Measurements from ENCODE around the gene NPC2.
"Not testable (repeated sequence)": the region's sequence is repeated elsewhere in the genome, so short reads cannot be mapped to it uniquely, and the experiment has no call there.

NPC2 gene

GRCh38 chr14:74464785-74465184 is 28.3 kb downstream of the NPC2 start:
- no peak for DNase-seq

DNA sequence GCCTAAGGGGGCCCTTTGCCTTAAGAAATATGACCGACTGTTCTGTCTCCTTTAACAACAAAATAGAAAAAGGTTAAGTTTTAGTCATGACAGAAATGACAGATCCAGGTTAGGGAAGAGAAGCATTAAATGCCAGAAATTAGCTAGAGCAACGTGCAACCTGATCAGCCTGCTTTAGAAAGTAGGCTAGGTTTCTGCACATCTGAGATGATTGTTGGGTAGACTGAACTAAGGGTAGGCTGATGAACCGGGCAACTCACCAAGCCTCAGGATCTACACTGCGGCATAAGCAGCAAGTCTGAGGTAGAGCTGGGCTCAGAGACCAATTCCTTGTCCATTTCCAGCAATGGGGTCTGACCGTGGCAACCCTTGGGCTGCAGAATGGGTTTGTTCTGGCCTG is 29.4 kb downstream of the NPC2 start:
- no peak for DNase-seq

DNA sequence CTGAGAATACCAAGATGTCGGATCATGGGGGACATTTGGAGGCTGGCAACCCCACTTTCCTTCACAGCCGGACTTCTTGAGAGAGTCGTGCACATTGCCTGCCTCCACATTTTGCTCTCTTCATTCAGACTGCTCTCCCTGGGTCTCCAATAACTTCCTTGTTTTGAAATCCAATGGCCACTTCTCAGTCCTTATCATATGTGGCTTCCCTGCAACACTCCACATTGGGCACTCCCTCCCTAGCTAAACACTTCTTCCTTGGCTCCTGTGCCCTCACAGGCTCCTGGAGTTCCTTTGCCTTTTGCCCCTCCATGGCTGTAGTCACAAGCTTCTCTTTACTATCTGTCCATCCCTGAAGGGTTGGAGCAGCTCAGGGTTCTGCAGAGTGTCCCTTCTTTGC is 30.1 kb downstream of the NPC2 start:
- no peak for DNase-seq

- no peak for DNase-seq
These were observed 33.1 kb downstream of the NPC2 start for GRCh38 chr14:74459976-74460375.

- peak; percentile 18 for DNase-seq
These were observed 33.7 kb downstream of the NPC2 start for GRCh38 chr14:74459289-74459946.

GRCh38 chr14:74457565-74457895 is 35.6 kb downstream of the NPC2 start:
- DNase-seq, result no peak

DNA sequence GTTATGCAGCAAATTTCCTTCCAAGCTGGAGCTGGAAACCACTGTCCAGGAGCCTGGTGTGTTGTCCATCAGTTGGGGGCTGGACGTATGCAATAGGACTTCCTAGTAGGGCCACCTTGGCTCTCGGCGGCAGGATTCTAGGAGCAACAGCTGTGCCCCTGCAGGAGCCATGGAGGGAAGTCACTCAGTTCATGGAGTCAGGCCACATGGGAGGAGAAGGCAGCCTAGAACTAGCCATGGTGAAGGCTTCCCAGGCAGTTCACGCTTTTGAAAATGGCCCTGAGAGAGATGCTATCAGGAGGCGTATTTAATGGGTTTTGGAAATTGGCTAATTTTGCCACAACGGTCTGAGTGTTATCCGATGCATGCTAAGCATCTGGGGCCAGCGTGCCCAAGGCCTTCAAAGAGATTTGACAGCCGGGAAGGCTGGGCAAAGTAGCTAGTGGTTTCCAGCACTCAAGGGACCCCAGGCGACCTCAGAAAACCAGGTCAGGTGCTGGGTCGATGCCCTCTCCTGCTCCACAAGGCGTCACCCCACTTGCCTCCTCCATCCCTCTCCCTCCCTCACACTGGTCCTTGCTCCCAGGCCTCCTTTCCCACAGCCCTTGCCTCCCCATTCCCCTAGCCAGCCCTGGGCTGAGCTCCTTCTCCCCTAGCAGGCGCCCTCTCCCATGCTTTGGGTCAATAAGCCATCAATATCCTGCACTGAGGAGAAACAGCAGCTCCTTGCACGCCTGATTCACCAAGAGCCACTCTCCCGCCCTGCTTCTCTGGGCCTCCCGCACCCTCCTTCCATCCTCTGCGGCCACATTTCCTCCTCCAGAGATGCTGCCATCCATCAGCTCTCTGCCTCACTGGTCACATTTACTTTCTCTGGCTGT is 36.2 kb downstream of the NPC2 start:
- DNase-seq, result no peak

DNA sequence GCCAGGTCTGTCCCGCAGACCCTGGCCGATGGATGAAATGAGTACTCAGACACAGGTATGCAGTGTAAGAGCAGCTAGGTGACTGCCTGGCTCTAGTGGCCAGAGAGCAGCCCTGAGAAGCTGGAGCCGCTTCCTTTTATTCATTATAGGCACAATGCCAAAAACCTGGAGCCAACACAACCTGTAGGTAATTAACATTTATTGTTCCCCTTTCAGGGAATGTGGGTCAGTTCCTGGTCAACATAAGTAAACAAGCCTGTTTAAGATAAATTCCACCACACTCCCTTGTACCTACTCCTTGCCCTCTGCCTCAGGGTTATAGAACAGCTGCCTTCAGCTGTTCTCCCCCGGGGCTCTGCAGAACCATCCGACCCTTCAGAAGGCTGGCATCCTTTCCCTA is 38.7 kb downstream of the NPC2 start:
- DNase-seq, result not testable (repeated sequence)

- no peak for DNase-seq
These were observed 48.2 kb downstream of the NPC2 start for GRCh38 chr14:74444866-74445265.

DNA sequence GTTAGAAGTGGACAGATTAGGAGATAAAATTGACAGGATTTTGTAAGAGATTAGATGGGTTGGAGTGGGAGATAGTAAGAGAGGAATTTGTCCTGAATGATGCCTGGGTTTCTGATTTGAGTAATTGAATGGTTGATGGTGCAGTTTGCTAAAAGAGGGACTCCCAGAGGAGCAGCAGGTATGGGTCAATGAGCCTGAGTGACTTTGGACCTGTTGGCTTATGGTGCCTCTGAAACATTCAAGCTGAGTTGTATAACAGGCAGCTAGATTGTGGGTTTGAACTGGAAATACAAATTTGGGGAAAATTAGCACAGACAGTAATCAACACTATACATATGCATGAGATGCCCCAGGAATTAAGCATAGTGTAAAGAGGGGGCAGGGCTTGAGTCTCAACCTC is 50.3 kb downstream of the NPC2 start:
- no peak for DNase-seq

DNA sequence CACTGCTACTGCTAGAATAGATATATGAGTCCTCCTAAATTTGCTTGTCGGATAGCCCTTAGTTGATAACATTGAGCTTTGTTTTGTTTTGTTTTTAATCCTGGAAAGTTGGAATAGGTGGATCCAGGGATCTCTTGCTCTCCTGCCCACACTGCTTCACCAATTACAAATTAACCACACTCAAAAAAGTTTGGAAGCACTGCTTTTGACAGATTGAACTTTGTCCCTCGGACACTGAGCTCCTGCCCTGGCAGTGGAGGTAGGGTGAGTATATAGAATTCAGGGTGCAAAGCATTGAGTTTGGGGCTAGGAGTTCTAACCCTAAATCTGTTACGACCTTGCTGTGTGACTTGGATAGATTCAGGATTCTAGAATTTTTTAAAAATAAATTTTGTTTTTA is 52.0 kb downstream of the NPC2 start:
- no peak for DNase-seq

- no peak for DNase-seq
These were observed 54.7 kb downstream of the NPC2 start for GRCh38 chr14:74438351-74438915.

DNA sequence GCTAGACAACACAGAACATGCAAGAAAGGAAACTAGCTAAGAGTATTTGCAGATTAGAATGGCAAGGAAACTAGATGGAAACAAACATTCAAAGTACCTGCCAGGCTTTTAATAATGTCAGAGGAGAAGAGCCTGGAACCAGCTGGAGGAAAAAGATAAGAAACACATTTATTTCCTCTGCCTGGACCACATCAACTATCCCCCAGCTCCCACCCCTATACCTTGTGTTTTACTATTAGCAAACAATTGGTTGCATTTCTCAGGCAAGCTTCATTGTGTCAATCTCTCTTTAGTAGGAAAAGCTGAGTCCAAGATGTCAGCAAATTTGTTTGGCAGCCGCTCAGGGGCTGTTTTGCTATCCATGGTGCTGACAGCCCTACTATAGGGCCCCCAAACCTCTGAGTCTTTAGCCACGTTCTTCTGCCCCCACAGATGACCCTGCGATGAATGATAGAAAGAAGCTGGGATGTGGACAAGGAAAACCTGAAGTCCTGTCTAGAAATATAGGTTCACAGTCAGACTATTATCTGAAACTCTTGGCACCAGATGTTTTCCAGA is 55.5 kb downstream of the NPC2 start:
- DNase-seq, result no peak

DNA sequence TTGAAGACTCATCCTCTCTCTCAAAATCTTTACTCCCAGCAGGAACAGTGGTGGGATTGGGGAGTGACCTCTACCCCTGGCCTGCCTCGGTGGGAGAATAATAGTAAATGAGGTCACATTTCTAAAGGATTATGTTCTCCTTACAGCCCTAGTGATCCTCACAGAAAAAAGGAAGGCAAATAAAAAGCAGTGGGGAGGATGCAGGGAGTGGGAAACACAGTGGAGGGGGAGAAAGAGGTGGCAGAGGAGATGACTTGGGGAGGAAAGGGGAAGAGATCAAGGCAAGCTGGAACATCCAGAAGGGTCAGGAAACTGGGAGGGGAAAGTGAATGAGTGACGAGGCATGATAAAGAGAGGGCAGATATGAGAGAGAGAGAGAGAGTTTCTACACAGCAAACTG is 58.8 kb downstream of the NPC2 start:
- DNase-seq, result no peak

DNA sequence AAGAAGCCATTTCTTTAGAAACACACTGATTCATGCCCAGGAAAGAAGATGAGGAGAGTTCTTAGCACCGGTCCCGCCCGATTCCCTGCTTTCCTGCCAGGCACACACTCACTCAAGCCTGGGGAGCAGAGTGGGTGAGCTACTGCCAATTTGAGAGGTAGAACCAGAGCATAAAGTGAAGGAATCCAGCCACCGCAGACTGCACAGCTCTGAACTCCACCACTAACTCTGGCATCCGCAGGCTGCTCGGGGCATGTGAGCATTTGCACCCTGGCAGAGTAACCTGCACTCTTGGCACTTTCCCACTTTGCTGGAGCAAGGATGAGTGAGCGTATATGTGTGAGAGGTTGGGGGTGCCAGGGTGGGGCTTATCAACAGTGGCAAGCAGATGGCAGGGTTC is 63.1 kb downstream of the NPC2 start:
- DNase-seq, result no peak

Measured in activated CD4-positive, alpha-beta T cell treated with anti-CD3 and anti-CD28 coated beads, Interleukin-2, amount 50 U/mL, for 16 hours (primary cell).